MM.1S (cell line): ENCODE data around the gene NTM.

ENCODE experiments used
- DNase-seq: peaks from one replicate; pipeline ENCODE4 v3.0.0-alpha.2; 2015
- H2AFZ ChIP-seq: fragments of 300-600 bp; sonication (generic); 2 replicates; pipeline ENCODE4 v1.6.0; 2016; ENCODE audit warnings: antibody characterized with exemption, low read length
- H3F3A ChIP-seq: fragments of 300-600 bp; sonication (generic); 2 replicates; pipeline ENCODE4 v1.6.1; 2016; ENCODE audit warnings: mild to moderate bottlenecking, antibody characterized with exemption, low read length, moderate library complexity, mixed read lengths; ENCODE audit not compliant: insufficient read depth
- H3K27ac ChIP-seq: fragments of 300-600 bp; sonication (generic); 2 replicates; pipeline ENCODE4 v1.5.1; 2016; ENCODE audit warnings: mild to moderate bottlenecking, low read length
- H3K27me3 ChIP-seq: fragments of 300-600 bp; sonication (generic); replicated peaks from 2 replicates; pipeline ENCODE4 v1.6.0; 2016; ENCODE audit warnings: low read length; ENCODE audit not compliant: insufficient read depth
- H3K36me3 ChIP-seq: fragments of 300-600 bp; sonication (generic); replicated peaks from 2 replicates; pipeline ENCODE4 v1.6.1; 2016; ENCODE audit warnings: mild to moderate bottlenecking, low read length, mixed read lengths; ENCODE audit not compliant: insufficient read depth
- H3K4me1 ChIP-seq: fragments of 300-600 bp; sonication (generic); 2 replicates; pipeline ENCODE4 v1.6.1; 2016; ENCODE audit warnings: low read length, mixed read lengths
- H3K4me2 ChIP-seq: fragments of 300-600 bp; sonication (generic); 2 replicates; pipeline ENCODE4 v1.6.0; 2016; ENCODE audit warnings: low read depth, low read length
- H3K4me3 ChIP-seq: fragments of 300-600 bp; sonication (generic); 2 replicates; pipeline ENCODE4 v1.5.1; 2016; ENCODE audit warnings: low read length, mixed read lengths
- H3K79me2 ChIP-seq: fragments of 300-600 bp; sonication (generic); 2 replicates; pipeline ENCODE4 v1.6.1; 2016; ENCODE audit warnings: mixed run types, low read length, mixed read lengths
- H3K9ac ChIP-seq: fragments of 300-600 bp; sonication (generic); 2 replicates; pipeline ENCODE4 v1.6.1; 2016; ENCODE audit warnings: low read length, mixed read lengths
- H3K9me2 ChIP-seq: fragments of 300-600 bp; sonication (generic); replicated peaks from 2 replicates; pipeline ENCODE4 v1.6.1; 2016; ENCODE audit warnings: mild to moderate bottlenecking, low read length, mixed read lengths; ENCODE audit not compliant: insufficient read depth
- H3K9me3 ChIP-seq: fragments of 300-600 bp; sonication (generic); replicated peaks from 2 replicates; pipeline ENCODE4 v1.6.1; 2016; ENCODE audit warnings: mild to moderate bottlenecking, low read length, mixed read lengths; ENCODE audit not compliant: insufficient read depth
- H4K20me1 ChIP-seq: fragments of 300-600 bp; sonication (generic); 2 replicates; pipeline ENCODE4 v1.6.1; 2016; ENCODE audit warnings: mild to moderate bottlenecking, low read length, moderate library complexity, mixed read lengths; ENCODE audit not compliant: insufficient read depth
- EZH2 ChIP-seq: fragments of 300-600 bp; sonication (generic); optimal IDR thresholded peaks from 2 replicates; pipeline ENCODE3; 2017; ENCODE audit warnings: low read depth, mild to moderate bottlenecking, antibody characterized with exemption, low read length, mixed read lengths
- EZH2phosphoT487 ChIP-seq: fragments of 300-600 bp; sonication (generic); IDR thresholded peaks from 2 replicates; pipeline ENCODE4 v1.6.1; 2018; ENCODE audit warnings: antibody characterized with exemption, low read length
- TF ChIP-seq, protein P1 (sequence below): fragments of 300-600 bp; sonication (generic); IDR thresholded peaks from 2 replicates; pipeline ENCODE4 v1.5.1; 2016; ENCODE audit warnings: antibody characterized with exemption, low read length, mixed read lengths

NTM gene

DNA sequence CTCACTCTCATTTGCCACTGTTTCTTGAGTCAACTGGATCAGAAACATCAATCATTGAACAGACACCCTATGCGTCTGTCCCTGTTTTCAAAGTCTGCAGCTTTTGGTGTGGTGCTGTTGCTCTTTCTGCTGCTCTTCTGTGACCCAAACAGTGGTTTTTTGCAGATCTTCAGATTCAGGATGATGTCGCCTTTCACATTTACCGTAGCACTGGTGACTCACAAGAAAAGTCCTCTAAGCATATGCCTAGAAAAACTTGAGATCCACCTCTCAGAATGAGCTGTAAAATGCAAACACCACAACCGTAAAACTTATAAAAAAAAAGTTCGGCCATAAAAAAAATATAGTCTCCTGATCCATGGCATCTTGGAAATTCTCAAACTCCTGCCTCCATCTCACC, 400.4 kb downstream of the NTM start:
- DNase-seq: no peak
- no peaks in the 10 kb centered on the region for H3F3A ChIP-seq
- H3K36me3 ChIP-seq: no peaks in the 10 kb centered on the region
- no peaks in the 10 kb centered on the region for H3K27me3 ChIP-seq
- H3K4me2 ChIP-seq: no peak overlapping the region
- H3K4me1 ChIP-seq: no peaks in the 10 kb centered on the region
- H3K9me2 ChIP-seq: no peaks in the 10 kb centered on the region
- no peaks in the 10 kb centered on the region for H3K79me2 ChIP-seq
- no peak overlapping the region for H2AFZ ChIP-seq
- no peaks in the 10 kb centered on the region for H4K20me1 ChIP-seq
- no peak overlapping the region for H3K27ac ChIP-seq
- no peaks in the 10 kb centered on the region for H3K9me3 ChIP-seq
- TF ChIP-seq, protein P1, sequence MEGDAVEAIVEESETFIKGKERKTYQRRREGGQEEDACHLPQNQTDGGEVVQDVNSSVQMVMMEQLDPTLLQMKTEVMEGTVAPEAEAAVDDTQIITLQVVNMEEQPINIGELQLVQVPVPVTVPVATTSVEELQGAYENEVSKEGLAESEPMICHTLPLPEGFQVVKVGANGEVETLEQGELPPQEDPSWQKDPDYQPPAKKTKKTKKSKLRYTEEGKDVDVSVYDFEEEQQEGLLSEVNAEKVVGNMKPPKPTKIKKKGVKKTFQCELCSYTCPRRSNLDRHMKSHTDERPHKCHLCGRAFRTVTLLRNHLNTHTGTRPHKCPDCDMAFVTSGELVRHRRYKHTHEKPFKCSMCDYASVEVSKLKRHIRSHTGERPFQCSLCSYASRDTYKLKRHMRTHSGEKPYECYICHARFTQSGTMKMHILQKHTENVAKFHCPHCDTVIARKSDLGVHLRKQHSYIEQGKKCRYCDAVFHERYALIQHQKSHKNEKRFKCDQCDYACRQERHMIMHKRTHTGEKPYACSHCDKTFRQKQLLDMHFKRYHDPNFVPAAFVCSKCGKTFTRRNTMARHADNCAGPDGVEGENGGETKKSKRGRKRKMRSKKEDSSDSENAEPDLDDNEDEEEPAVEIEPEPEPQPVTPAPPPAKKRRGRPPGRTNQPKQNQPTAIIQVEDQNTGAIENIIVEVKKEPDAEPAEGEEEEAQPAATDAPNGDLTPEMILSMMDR: no peak
- no peak for TF ChIP-seq EZH2
- TF ChIP-seq EZH2phosphoT487: no peak
- H3K4me3 ChIP-seq: no peak overlapping the region
- H3K9ac ChIP-seq: no peak overlapping the region

DNA sequence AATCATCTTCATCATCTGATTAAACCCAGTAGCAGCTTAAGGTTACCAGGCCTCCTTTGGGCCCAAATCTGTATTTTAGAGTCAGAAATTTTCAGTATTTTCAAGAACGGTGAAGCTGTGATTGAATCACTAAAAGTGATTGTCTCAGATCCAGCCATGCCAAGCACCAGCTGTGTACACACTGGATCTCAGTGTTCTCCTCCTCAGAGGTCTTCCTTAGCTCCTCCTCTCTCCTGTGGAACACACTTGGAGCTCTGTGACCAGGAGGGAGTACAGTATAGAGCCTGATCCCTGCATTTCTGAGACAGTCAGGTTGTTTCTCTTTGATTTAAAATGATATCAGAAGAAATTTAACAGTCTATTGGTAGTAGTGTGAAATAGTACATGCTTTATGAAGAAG, 401.1 kb downstream of the NTM start:
- no peak overlapping the region for H3K4me2 ChIP-seq
- DNase-seq: no peak
- no peaks in the 10 kb centered on the region for H3F3A ChIP-seq
- H4K20me1 ChIP-seq: no peaks in the 10 kb centered on the region
- no peaks in the 10 kb centered on the region for H3K27me3 ChIP-seq
- H3K9me3 ChIP-seq: no peaks in the 10 kb centered on the region
- H3K4me3 ChIP-seq: no peak overlapping the region
- TF ChIP-seq EZH2phosphoT487 (no peak), EZH2 (no peak)
- TF ChIP-seq, protein P1: no peak
- no peaks in the 10 kb centered on the region for H3K36me3 ChIP-seq
- H3K9me2 ChIP-seq: no peaks in the 10 kb centered on the region
- H2AFZ ChIP-seq: no peak overlapping the region
- H3K27ac ChIP-seq: no peak overlapping the region
- no peaks in the 10 kb centered on the region for H3K4me1 ChIP-seq
- H3K9ac ChIP-seq: no peak overlapping the region
- no peaks in the 10 kb centered on the region for H3K79me2 ChIP-seq

DNA sequence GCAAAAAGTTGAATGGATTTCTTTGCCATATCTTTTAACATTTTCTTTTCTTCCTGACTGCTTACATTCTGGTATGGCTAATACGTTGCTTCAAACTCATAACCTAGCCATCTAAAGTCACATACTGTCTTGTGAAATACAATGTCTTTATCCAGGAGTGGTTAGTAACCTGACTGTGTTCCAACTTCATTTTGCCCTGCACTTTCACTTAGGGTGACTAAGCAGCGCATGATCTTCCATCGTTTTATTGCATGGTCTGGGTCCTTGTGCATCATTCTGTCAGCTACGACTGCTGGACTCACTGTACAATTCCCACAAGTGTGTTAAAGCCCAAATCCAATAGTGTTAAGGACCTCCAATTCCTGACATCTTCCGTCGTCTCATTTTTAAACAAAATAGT, 403.2 kb downstream of the NTM start:
- Histone ChIP-seq H3K4me2 (no peak overlapping the region), H2AFZ (no peak overlapping the region), H3K9ac (no peak overlapping the region), H3K9me3 (no peaks in the 10 kb centered on the region), H3K79me2 (no peaks in the 10 kb centered on the region), H3K27me3 (no peaks in the 10 kb centered on the region), H3K4me3 (no peak overlapping the region), H3K4me1 (no peaks in the 10 kb centered on the region), H3K9me2 (no peaks in the 10 kb centered on the region), H3F3A (no peaks in the 10 kb centered on the region), H4K20me1 (no peaks in the 10 kb centered on the region), H3K36me3 (no peaks in the 10 kb centered on the region), H3K27ac (no peak overlapping the region)
- TF ChIP-seq, protein P1: no peak
- TF ChIP-seq EZH2: no peak
- TF ChIP-seq EZH2phosphoT487: no peak
- no peak for DNase-seq

DNA sequence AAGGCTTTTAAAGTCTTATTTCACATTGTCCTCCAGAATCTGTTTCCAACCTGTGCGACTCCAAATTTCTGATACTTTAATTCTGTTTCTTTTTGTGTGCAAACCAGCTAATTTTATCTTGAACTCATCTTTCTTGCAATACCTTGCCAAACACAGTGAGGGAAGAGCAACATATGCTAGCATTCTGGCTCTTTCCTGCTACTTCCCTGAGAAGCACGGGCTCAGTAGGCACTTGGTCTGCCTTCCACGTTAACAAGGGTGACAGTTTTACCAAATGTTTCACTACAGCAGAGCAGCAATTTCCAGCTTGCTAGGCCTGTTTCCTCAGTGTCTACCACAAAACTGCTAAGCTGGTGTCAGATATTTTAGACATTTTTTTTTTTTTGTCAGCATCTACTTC, 405.8 kb downstream of the NTM start:
- TF ChIP-seq, protein P1: no peak
- TF ChIP-seq EZH2phosphoT487 (no peak), EZH2 (no peak)
- Histone ChIP-seq H3K9ac (no peak overlapping the region), H3F3A (no peaks in the 10 kb centered on the region), H3K4me1 (no peaks in the 10 kb centered on the region), H3K36me3 (no peaks in the 10 kb centered on the region), H3K4me2 (no peak overlapping the region), H3K9me3 (no peaks in the 10 kb centered on the region), H3K27ac (no peak overlapping the region), H3K79me2 (no peaks in the 10 kb centered on the region), H4K20me1 (no peaks in the 10 kb centered on the region), H2AFZ (no peak overlapping the region), H3K4me3 (no peak overlapping the region), H3K27me3 (no peaks in the 10 kb centered on the region), H3K9me2 (no peaks in the 10 kb centered on the region)
- DNase-seq: no peak
